HepG2 (cell line): ENCODE results near the gene NDUFB10. TPM values are rescaled to one million over a fixed set of nuclear protein-coding genes. Genes with fewer than 3 reads are reported as not detected.

Source experiments
- MXI1 ChIP-seq: IDR thresholded peaks from 3 replicates; pipeline ENCODE4 v1.6.1; 2012; ENCODE audit warnings: low read depth, low read length, inconsistent platforms, borderline replicate concordance
- PHB2 ChIP-seq: fragments of 450-650 bp; IDR thresholded peaks from 2 replicates; pipeline ENCODE4 v1.6.1; 2018; ENCODE audit not compliant: partially characterized antibody
- RBFOX2 ChIP-seq: fragments of 200-400 bp; formaldehyde crosslinking; IDR thresholded peaks from 2 replicates; pipeline ENCODE4 v1.6.1; 2017; ENCODE audit warnings: low read depth, mild to moderate bottlenecking, low read length
- SIX4 ChIP-seq: sonication (generic); formaldehyde crosslinking; IDR thresholded peaks from 2 replicates; pipeline ENCODE4 v1.4.0; 2020; ENCODE audit warnings: missing genetic modification reagents
- SMYD3 ChIP-seq: sonication (generic); formaldehyde crosslinking; IDR thresholded peaks from 2 replicates; pipeline ENCODE4 v1.8.1; 2023; ENCODE audit warnings: mild to moderate bottlenecking, missing genetic modification reagents
- ZC3H13 ChIP-seq: sonication (generic); formaldehyde crosslinking; IDR thresholded peaks from 2 replicates; pipeline ENCODE4 v1.8.1; 2023; ENCODE audit warnings: mild to moderate bottlenecking, missing genetic modification reagents, moderate library complexity
- ZNF230 ChIP-seq: sonication (generic); formaldehyde crosslinking; IDR thresholded peaks from 2 replicates; pipeline ENCODE4 v1.4.0; 2020; ENCODE audit warnings: mild to moderate bottlenecking, missing genetic modification reagents
- ZNF30 ChIP-seq: sonication (generic); formaldehyde crosslinking; IDR thresholded peaks from 2 replicates; pipeline ENCODE4 v1.5.0; 2020; ENCODE audit warnings: mild to moderate bottlenecking, missing genetic modification reagents
- ZNF33B ChIP-seq: sonication (generic); formaldehyde crosslinking; IDR thresholded peaks from 2 replicates; pipeline ENCODE4 v1.5.1; 2020; ENCODE audit warnings: mild to moderate bottlenecking, missing genetic modification reagents
- ZNF350 ChIP-seq: sonication (generic); formaldehyde crosslinking; IDR thresholded peaks from 2 replicates; pipeline ENCODE4 v1.4.0; 2020; ENCODE audit warnings: mild to moderate bottlenecking, low read depth, missing genetic modification reagents, borderline replicate concordance
- ZNF83 ChIP-seq: sonication (generic); formaldehyde crosslinking; IDR thresholded peaks from 2 replicates; pipeline ENCODE4 v1.4.0; 2020; ENCODE audit warnings: missing genetic modification reagents, mild to moderate bottlenecking, borderline replicate concordance
- polyA plus RNA-seq, 8 experiments: library from polyadenylated mRNA; depleted of rRNA in 3 of 8; stranded (reverse) in 7 of 8; unstranded in 1 of 8; fragments of >200 nt; fragmentation: Illumina TruSeq in 4 of 8; extraction: Trizol in 4 of 8; gene quantifications; 2 replicates each; pipeline versions ENCODE4 v1.2.1 to v1.2.3, GENCODE V29; 2011 to 2016; ENCODE audit warnings: low read depth in 4 of 8, missing spikeins in 1 of 8, mixed read lengths in 1 of 8; ENCODE audit not compliant: insufficient read depth in 1 of 8
- total RNA-seq, 5 experiments: library from RNA; depleted of rRNA; stranded (reverse); fragments of >200 nt; fragmentation: Illumina TruSeq; extraction: Trizol; gene quantifications; 2 replicates each; pipeline ENCODE4 v1.2.3, GENCODE V29; 2016; ENCODE audit warnings: low read depth in 1 of 5
- TF ChIP-seq, protein P1 (sequence below): sonication (generic); formaldehyde crosslinking; IDR thresholded peaks from one replicate; pipeline ENCODE4 v1.5.1; 2020; ENCODE audit warnings: mild to moderate bottlenecking, missing genetic modification reagents; ENCODE audit errors: not compliant biosample characterization
- TF ChIP-seq, protein P2 (sequence below): sonication (generic); formaldehyde crosslinking; IDR thresholded peaks from 2 replicates; pipeline ENCODE4 v1.4.0; 2020; ENCODE audit warnings: missing genetic modification reagents
- TF ChIP-seq, protein P3 (sequence below): sonication (generic); formaldehyde crosslinking; IDR thresholded peaks from 2 replicates; pipeline ENCODE4 v1.8.0; 2022; ENCODE audit warnings: low read depth, missing genetic modification reagents
- TF ChIP-seq, protein P4 (sequence below): IDR thresholded peaks from 2 replicates; pipeline ENCODE4 v1.6.1; 2016; ENCODE audit warnings: missing compliant biosample characterization, missing genetic modification reagents, borderline replicate concordance

Gene NDUFB10
- total and polyA plus RNA-seq, 2 of the 13 experiments (the other 11 are each of a cell fraction or from before 2014, with no cell fraction given), result 68.6 to 157 TPM

DNA sequence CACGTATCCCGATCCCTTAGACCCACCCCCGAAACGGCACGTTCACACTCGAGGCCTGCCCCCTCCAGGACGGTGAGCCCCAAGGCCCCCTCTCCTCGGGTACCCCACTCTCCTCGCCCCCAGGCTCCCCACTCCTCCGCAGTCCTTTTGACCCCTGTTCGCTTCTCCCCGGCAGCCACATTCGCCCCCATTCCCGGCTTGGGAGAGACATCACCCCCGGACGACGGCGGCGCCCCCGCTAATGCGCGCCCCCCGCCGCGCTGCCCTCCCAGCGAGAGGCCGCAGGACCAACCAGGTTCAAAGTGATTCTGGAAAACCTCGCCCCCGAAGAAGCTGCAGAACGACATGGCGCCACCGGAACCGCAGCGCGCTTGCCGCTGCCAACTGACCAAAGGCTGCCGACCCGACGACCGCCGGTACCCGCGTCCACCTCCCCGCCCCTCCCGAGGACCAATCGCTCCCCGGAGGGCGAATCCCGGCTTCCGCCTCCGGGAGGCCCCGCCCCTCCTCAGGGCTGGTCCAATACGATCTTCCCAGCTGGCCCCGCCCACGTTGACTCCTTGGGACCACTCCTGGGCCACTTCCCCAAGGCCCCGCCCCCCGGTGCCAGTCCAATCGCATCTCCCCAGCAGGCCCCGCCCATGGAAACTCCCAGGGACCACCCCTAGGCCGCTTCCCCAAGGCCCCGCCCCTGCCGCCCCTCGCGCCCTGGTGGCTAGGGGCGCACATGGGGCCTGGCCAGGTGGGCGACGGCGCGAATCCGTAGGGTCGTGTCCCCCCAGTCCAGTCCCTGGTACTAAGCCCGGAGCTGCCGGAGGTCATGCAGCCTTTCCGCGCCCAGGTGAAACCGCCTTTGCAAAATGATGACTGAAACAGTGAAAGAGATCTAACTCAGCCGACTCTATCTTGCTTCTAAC lies 16.3 kb upstream of the NDUFB10 start, which contains the start of gene MSRB1 (continued):
- TF ChIP-seq, protein P1, sequence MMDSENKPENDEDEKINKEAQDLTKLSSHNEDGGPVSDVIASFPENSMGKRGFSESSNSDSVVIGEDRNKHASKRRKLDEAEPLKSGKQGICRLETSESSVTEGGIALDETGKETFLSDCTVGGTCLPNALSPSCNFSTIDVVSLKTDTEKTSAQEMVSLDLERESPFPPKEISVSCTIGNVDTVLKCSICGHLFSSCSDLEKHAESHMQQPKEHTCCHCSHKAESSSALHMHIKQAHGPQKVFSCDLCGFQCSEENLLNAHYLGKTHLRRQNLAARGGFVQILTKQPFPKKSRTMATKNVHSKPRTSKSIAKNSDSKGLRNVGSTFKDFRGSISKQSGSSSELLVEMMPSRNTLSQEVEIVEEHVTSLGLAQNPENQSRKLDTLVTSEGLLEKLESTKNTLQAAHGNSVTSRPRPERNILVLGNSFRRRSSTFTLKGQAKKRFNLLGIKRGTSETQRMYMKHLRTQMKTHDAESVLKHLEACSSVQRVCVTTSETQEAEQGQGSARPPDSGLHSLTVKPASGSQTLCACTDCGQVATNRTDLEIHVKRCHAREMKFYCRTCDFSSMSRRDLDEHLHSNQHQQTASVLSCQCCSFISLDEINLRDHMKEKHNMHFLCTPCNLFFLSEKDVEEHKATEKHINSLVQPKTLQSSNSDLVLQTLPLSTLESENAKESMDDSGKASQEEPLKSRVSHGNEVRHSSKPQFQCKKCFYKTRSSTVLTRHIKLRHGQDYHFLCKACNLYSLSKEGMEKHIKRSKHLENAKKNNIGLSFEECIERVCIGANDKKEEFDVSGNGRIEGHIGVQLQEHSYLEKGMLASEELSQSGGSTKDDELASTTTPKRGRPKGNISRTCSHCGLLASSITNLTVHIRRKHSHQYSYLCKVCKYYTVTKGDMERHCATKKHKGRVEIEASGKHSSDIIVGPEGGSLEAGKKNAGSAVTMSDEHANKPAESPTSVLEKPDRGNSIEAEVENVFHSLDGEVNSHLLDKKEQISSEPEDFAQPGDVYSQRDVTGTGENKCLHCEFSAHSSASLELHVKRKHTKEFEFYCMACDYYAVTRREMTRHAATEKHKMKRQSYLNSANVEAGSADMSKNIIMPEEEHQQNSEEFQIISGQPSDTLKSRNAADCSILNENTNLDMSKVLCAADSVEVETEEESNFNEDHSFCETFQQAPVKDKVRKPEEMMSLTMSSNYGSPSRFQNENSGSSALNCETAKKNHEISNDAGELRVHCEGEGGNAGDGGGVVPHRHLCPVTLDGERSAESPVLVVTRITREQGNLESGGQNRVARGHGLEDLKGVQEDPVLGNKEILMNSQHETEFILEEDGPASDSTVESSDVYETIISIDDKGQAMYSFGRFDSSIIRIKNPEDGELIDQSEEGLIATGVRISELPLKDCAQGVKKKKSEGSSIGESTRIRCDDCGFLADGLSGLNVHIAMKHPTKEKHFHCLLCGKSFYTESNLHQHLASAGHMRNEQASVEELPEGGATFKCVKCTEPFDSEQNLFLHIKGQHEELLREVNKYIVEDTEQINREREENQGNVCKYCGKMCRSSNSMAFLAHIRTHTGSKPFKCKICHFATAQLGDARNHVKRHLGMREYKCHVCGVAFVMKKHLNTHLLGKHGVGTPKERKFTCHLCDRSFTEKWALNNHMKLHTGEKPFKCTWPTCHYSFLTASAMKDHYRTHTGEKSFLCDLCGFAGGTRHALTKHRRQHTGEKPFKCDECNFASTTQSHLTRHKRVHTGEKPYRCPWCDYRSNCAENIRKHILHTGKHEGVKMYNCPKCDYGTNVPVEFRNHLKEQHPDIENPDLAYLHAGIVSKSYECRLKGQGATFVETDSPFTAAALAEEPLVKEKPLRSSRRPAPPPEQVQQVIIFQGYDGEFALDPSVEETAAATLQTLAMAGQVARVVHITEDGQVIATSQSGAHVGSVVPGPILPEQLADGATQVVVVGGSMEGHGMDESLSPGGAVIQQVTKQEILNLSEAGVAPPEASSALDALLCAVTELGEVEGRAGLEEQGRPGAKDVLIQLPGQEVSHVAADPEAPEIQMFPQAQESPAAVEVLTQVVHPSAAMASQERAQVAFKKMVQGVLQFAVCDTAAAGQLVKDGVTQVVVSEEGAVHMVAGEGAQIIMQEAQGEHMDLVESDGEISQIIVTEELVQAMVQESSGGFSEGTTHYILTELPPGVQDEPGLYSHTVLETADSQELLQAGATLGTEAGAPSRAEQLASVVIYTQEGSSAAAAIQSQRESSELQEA (CRISPR knock-in tag), result no peak
- TF ChIP-seq, protein P2, sequence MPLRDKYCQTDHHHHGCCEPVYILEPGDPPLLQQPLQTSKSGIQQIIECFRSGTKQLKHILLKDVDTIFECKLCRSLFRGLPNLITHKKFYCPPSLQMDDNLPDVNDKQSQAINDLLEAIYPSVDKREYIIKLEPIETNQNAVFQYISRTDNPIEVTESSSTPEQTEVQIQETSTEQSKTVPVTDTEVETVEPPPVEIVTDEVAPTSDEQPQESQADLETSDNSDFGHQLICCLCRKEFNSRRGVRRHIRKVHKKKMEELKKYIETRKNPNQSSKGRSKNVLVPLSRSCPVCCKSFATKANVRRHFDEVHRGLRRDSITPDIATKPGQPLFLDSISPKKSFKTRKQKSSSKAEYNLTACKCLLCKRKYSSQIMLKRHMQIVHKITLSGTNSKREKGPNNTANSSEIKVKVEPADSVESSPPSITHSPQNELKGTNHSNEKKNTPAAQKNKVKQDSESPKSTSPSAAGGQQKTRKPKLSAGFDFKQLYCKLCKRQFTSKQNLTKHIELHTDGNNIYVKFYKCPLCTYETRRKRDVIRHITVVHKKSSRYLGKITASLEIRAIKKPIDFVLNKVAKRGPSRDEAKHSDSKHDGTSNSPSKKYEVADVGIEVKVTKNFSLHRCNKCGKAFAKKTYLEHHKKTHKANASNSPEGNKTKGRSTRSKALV (CRISPR knock-in tag), result no peak
- TF ChIP-seq ZNF230 (CRISPR knock-in tag) (0 out of 2 replicates have a peak, but pooled peaks have one; percentile 60), ZNF350 (CRISPR knock-in tag) (no peak; the same call in 1 of the 2 replicates), MXI1 (peak; percentile 72; the same call in 1 of the 3 replicates), ZNF30 (CRISPR knock-in tag) (no peak), ZC3H13 (peak; percentile 53; the same call in 1 of the 2 replicates), RBFOX2 (peak; percentile 96), SIX4 (CRISPR knock-in tag) (no peak), ZNF33B (CRISPR knock-in tag) (0 out of 2 replicates have a peak, but pooled peaks have one; percentile 43), SMYD3 (CRISPR knock-in tag) (no peak; the same call in 1 of the 2 replicates), ZNF83 (CRISPR knock-in tag) (no peak), PHB2 (no peak)
- TF ChIP-seq, protein P3, sequence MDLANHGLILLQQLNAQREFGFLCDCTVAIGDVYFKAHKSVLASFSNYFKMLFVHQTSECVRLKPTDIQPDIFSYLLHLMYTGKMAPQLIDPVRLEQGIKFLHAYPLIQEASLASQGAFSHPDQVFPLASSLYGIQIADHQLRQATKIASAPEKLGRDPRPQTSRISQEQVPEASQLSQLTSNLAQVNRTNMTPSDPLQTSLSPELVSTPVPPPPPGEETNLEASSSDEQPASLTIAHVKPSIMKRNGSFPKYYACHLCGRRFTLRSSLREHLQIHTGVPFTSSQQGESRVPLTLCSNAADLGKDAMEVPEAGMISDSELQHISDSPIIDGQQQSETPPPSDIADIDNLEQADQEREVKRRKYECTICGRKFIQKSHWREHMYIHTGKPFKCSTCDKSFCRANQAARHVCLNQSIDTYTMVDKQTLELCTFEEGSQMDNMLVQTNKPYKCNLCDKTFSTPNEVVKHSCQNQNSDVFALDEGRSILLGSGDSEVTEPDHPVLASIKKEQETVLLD, result no peak
- TF ChIP-seq, protein P4, sequence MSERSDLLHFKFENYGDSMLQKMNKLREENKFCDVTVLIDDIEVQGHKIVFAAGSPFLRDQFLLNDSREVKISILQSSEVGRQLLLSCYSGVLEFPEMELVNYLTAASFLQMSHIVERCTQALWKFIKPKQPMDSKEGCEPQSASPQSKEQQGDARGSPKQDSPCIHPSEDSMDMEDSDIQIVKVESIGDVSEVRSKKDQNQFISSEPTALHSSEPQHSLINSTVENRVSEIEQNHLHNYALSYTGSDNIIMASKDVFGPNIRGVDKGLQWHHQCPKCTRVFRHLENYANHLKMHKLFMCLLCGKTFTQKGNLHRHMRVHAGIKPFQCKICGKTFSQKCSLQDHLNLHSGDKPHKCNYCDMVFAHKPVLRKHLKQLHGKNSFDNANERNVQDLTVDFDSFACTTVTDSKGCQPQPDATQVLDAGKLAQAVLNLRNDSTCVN, result no peak; the same call in 1 of the 2 replicates
